Endothelial cell of umbilical vein (primary cell): Measurements from ENCODE around the gene XPO6. TPM values are rescaled to one million over a fixed set of nuclear protein-coding genes. Genes with fewer than 3 reads are reported as not detected.

Experiments
- BruUV-seq: library from RNA; stranded (reverse); fragments of 400-500 nt; replicated peaks from 2 replicates; lab custom pipeline; 2021; lab: Mats Ljungman, UMichigan
- CTCF ChIA-PET: fragments of 300-600, 350-600 bp; sonication (Branson Sonifier 250); formaldehyde crosslinking; loops from one replicate; lab custom pipeline; 2021; ENCODE audit warnings: antibody characterized with exemption, inconsistent platforms; lab: Charles Lee
- POLR2A ChIA-PET: fragments of 300-600, 350-600 bp; sonication (Branson Sonifier 250); formaldehyde crosslinking; loops from one replicate; lab custom pipeline; 2021; ENCODE audit warnings: antibody characterized with exemption, inconsistent platforms; lab: Charles Lee
- DNase-seq: peaks from one replicate; pipeline ENCODE4 v3.0.0-alpha.2; 2011; ENCODE audit warnings: low read depth, low spot score
- FAIRE-seq: peaks from 2 replicates; lab custom pipeline; 2011; peaks lifted over from hg19 to GRCh38; lab: Jason Lieb, UNC
- H2AFZ ChIP-seq: 2 replicates; pipeline ENCODE4 v1.6.0; 2012; ENCODE audit warnings: low read depth, low read length, control low read depth, inconsistent platforms
- H3K27ac ChIP-seq: 2 replicates; pipeline ENCODE4 v1.5.1; 2011; ENCODE audit warnings: low read depth, mild to moderate bottlenecking, control low read depth, low read length, moderate library complexity; ENCODE audit not compliant: insufficient read depth
- H3K27me3 ChIP-seq, 2 experiments: 2 replicates each; pipeline versions ENCODE4 v1.6.0 to v1.6.1; 2011; ENCODE audit warnings: low read length in 2 of 2, mixed read lengths in 1 of 2; ENCODE audit not compliant: control insufficient read depth in 2 of 2, insufficient read depth in 2 of 2
- H3K36me3 ChIP-seq, 2 experiments: 2 replicates in 1 of 2; 3 replicates in 1 of 2; pipeline ENCODE4 v1.5.1; 2011; ENCODE audit warnings: low read length in 2 of 2, mild to moderate bottlenecking in 1 of 2, moderate library complexity in 1 of 2; ENCODE audit not compliant: control insufficient read depth in 2 of 2, insufficient read depth in 2 of 2; ENCODE audit errors: extremely low read depth in 1 of 2
- H3K4me1 ChIP-seq: 3 replicates; pipeline ENCODE4 v1.5.1; 2011; ENCODE audit warnings: mild to moderate bottlenecking, low read length; ENCODE audit not compliant: control insufficient read depth, insufficient read depth; ENCODE audit errors: extremely low read depth
- H3K4me2 ChIP-seq: 2 replicates; pipeline ENCODE4 v1.6.1; 2011; ENCODE audit warnings: low read length, control low read depth, mixed read lengths; ENCODE audit not compliant: insufficient read depth
- H3K4me3 ChIP-seq, 3 experiments: fragments of 200-600 bp in 1 of 3; sonication (generic), shearing (Covaris generic) in 1 of 3; replicated peaks in 1 of 3; 2 replicates each; pipeline ENCODE4 v1.5.1; 2011 to 2016; ENCODE audit warnings: control low read depth in 3 of 3, low read length in 3 of 3, mild to moderate bottlenecking in 2 of 3, inconsistent platforms in 1 of 3, low read depth in 1 of 3, moderate library complexity in 1 of 3; ENCODE audit not compliant: insufficient read depth in 1 of 3
- H3K79me2 ChIP-seq: 2 replicates; pipeline ENCODE4 v1.6.0; 2012; ENCODE audit warnings: low read length, inconsistent platforms; ENCODE audit not compliant: control insufficient read depth, insufficient read depth
- H3K9ac ChIP-seq: replicated peaks from 2 replicates; pipeline ENCODE3; 2011; ENCODE audit warnings: low read length, control low read depth; ENCODE audit not compliant: insufficient read depth; ENCODE audit errors: extremely low read depth
- H3K9me1 ChIP-seq: replicated peaks from 3 replicates; pipeline ENCODE4 v1.6.0; 2011; ENCODE audit warnings: mild to moderate bottlenecking, low read length; ENCODE audit not compliant: control insufficient read depth, insufficient read depth; ENCODE audit errors: extremely low read depth
- H3K9me3 ChIP-seq: replicated peaks from 2 replicates; pipeline ENCODE4 v1.5.1; 2012; ENCODE audit warnings: low read length, inconsistent platforms; ENCODE audit not compliant: control insufficient read depth, insufficient read depth
- H4K20me1 ChIP-seq: replicated peaks from 2 replicates; pipeline ENCODE3; 2011; ENCODE audit warnings: mild to moderate bottlenecking, low read length; ENCODE audit not compliant: control insufficient read depth, insufficient read depth; ENCODE audit errors: extremely low read depth
- EZH2 ChIP-seq: IDR thresholded peaks from 2 replicates; pipeline ENCODE4 v1.6.1; 2012; ENCODE audit warnings: borderline replicate concordance, low read depth, mild to moderate bottlenecking, moderate library complexity, low read length, inconsistent platforms; ENCODE audit not compliant: severe bottlenecking
- FOS ChIP-seq: IDR thresholded peaks from 2 replicates; pipeline ENCODE4 v1.6.1; 2011; ENCODE audit warnings: mild to moderate bottlenecking, low read length, moderate library complexity, borderline replicate concordance; ENCODE audit not compliant: insufficient read depth
- GATA2 ChIP-seq: IDR thresholded peaks from 2 replicates; pipeline ENCODE4 v1.7.0; 2011; ENCODE audit warnings: low read depth, mild to moderate bottlenecking, moderate library complexity, mixed read lengths, low read length; ENCODE audit not compliant: insufficient read length, insufficient read depth
- JUN ChIP-seq: IDR thresholded peaks from 2 replicates; pipeline ENCODE4 v1.6.1; 2011; ENCODE audit warnings: borderline replicate concordance, low read depth; ENCODE audit not compliant: insufficient read length, insufficient read depth
- MYC ChIP-seq: IDR thresholded peaks from one replicate; pipeline ENCODE4 v1.6.1; 2011; ENCODE audit warnings: mild to moderate bottlenecking, low read depth, low read length
- POLR2A ChIP-seq: IDR thresholded peaks from 2 replicates; pipeline ENCODE4 v1.6.1; 2012; ENCODE audit warnings: low read depth, mild to moderate bottlenecking, control low read depth, low read length
- POLR2AphosphoS5 ChIP-seq: IDR thresholded peaks from 2 replicates; pipeline ENCODE4 v1.6.1; 2012; ENCODE audit warnings: low read depth, mild to moderate bottlenecking, control low read depth, low read length, moderate library complexity; ENCODE audit not compliant: insufficient read depth
- dilution Hi-C: fragments of 300-500 bp; cut with MboI; formaldehyde crosslinking; loops from one replicate; pipeline ENCODE4 v1.15.0; 2019; ENCODE audit warnings: low sequenced_read_pairs; ENCODE audit not compliant: extremely low pct_ligation_motif_present
- intact Hi-C: fragments of 100-400 bp; cut with micrococcal nuclease; formaldehyde crosslinking; loops from one replicate; pipeline ENCODE4 v1.10.0; 2022
- polyA plus RNA-seq, 4 experiments: library from polyadenylated mRNA; depleted of rRNA in 3 of 4; stranded (reverse) in 3 of 4; unstranded in 1 of 4; fragments of >200 nt; gene quantifications; 2 replicates each; pipeline versions ENCODE4 v1.2.1 to v1.2.3, GENCODE V29; 2011 to 2012; ENCODE audit warnings: missing spikeins in 1 of 4
- total RNA-seq: library from RNA; stranded (reverse); gene quantifications from 2 replicates; pipeline ENCODE4 v1.2.3, GENCODE V29; 2021
- TF ChIP-seq, protein P1 (sequence below): IDR thresholded peaks from 2 replicates; pipeline ENCODE4 v1.6.1; 2011; ENCODE audit not compliant: insufficient read depth, insufficient read length
- TF ChIP-seq, protein P2 (sequence below), 2 donors: IDR thresholded peaks; 1 replicate in 1 of 2; 2 replicates in 1 of 2; pipeline ENCODE4 v1.5.1; 2011; ENCODE audit warnings: low read length in 2 of 2, mild to moderate bottlenecking in 2 of 2, moderate library complexity in 2 of 2, control low read depth in 1 of 2, inconsistent platforms in 1 of 2, low read depth in 1 of 2; ENCODE audit not compliant: insufficient read depth in 1 of 2; ENCODE audit errors: extremely low read depth in 1 of 2

Gene XPO6
- total and polyA plus RNA-seq, 2 donors (not counting 3 experiments of a cell fraction or from before 2014, with no cell fraction given), result 170 to 272 TPM

DNA sequence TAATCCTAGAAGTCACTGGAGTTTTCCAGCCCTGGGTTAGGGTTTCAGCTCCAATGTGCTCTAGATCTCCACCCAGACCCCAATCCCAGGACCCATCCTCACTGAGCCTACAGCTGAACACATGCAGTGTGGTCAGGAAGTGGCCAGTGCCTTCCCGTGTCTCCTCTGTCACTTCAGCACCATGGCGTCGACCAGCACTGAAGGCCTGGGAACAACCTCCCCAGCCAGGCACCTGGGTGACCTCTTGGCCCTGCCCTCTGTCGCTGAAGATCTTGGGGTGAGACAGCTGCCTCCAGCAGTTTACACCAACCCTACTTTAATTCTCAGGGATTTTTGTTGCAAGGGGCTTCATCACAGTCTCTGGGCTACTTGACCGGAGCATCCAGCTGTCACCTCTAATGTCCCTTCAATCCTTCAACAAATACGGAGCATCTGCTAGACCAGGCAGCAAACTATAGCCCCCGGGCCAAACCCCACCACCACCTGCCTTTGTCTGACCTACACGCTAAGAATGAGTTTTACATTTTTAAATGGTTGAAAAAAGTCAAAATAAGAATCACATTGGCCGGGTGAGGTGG, 130.3 kb downstream of the XPO6 start:
- no peaks in the 10 kb centered on the region for H3K79me2 ChIP-seq
- FAIRE-seq (no peak), DNase-seq (no peak)
- CTCF ChIA-PET, result interaction anchor here (1.9 kb wide), 1 partner anchor 11 kb away, joined by 12 read pairs; no protein-coding TSS in a partner anchor
- no peak for TF ChIP-seq GATA2
- TF ChIP-seq POLR2A, result no peak
- TF ChIP-seq MYC, result no peak
- TF ChIP-seq, protein P1, sequence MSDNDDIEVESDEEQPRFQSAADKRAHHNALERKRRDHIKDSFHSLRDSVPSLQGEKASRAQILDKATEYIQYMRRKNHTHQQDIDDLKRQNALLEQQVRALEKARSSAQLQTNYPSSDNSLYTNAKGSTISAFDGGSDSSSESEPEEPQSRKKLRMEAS, result no peak
- TF ChIP-seq POLR2AphosphoS5, result no peak
- TF ChIP-seq, protein P2, sequence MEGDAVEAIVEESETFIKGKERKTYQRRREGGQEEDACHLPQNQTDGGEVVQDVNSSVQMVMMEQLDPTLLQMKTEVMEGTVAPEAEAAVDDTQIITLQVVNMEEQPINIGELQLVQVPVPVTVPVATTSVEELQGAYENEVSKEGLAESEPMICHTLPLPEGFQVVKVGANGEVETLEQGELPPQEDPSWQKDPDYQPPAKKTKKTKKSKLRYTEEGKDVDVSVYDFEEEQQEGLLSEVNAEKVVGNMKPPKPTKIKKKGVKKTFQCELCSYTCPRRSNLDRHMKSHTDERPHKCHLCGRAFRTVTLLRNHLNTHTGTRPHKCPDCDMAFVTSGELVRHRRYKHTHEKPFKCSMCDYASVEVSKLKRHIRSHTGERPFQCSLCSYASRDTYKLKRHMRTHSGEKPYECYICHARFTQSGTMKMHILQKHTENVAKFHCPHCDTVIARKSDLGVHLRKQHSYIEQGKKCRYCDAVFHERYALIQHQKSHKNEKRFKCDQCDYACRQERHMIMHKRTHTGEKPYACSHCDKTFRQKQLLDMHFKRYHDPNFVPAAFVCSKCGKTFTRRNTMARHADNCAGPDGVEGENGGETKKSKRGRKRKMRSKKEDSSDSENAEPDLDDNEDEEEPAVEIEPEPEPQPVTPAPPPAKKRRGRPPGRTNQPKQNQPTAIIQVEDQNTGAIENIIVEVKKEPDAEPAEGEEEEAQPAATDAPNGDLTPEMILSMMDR (IDR thresholded peaks at IDR 0.05; ENCODE audit: extremely low read depth in 1 of 2, insufficient read depth in 1 of 2, low read depth in 1 of 2, low read length in 2 of 2), result no peak
- TF ChIP-seq FOS, result no peak
- no peak for TF ChIP-seq JUN
- TF ChIP-seq EZH2, result no peak
- no peak overlapping the region for H3K9ac ChIP-seq
- H4K20me1 ChIP-seq, result no peaks in the 10 kb centered on the region
- no peaks in the 10 kb centered on the region for H3K36me3 ChIP-seq
- H3K4me1 ChIP-seq, result no peaks in the 10 kb centered on the region
- no peaks in the 10 kb centered on the region for H3K27me3 ChIP-seq
- no peak overlapping the region for H3K27ac ChIP-seq
- no TSS peak for BruUV-seq
- H2AFZ ChIP-seq, result no peak overlapping the region
- H3K4me3 ChIP-seq, result no peak overlapping the region
- H3K4me2 ChIP-seq, result no peak overlapping the region
- intact Hi-C loops (no loop called here), dilution Hi-C loops (no loop called here)
- H3K9me3 ChIP-seq, result no peaks in the 10 kb centered on the region
- POLR2A ChIA-PET, result no interaction called here
- no peaks in the 10 kb centered on the region for H3K9me1 ChIP-seq
